ENCODE data around the gene PATL2.
"Not testable (repeated sequence)": the region's sequence is repeated elsewhere in the genome, so short reads cannot be mapped to it uniquely, and the experiment has no call there.

PATL2 gene

GRCh38 chr15:44711096-44711742 lies at the start of gene PATL2, which contains the start of gene B2M:
TSS of gene PATL2 (minus strand) at chr15:44711323. CDS start at chr15:44676490, 34,833 bp downstream.
TSS of gene B2M (plus strand) at chr15:44711517. CDS start at chr15:44711547, 30 bp downstream.
- peak; percentile 98 to 99 for DNase-seq

DNA sequence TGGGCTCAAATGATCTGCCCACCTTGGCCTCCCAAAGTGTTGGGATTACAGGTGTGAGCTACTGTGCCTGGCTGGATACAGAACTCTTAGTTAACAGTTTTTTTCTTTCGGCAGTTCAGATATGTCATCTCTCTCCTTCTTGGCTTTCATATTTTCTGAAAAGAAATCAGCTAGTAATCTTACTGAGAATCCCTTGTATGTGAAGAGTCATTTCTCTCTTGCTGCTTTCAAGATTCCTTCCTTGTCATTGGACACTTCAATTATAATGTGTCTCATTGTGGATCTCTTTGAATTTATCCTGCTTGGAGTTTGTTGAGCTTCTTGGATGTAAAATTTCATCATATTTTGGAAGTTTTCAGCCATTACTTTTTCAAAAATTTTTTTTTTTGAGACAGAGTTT lies 42.2 kb upstream of the PATL2 start:
- no peak for DNase-seq

- DNase-seq, result not testable (repeated sequence)
Observed at GRCh38 chr15:44743454-44743853, 32.3 kb upstream of the PATL2 start.

- not testable (repeated sequence) for DNase-seq
Observed at GRCh38 chr15:44739222-44739847, 28.2 kb upstream of the PATL2 start.

- DNase-seq, result peak in 1 of 2 donors; percentile 78
Observed at GRCh38 chr15:44738340-44738984, 27.3 kb upstream of the PATL2 start.

- DNase-seq, result peak in 1 of 2 donors; percentile 75
Observed at GRCh38 chr15:44736181-44736765, 25.1 kb upstream of the PATL2 start, which contains the start of gene TRIM69. TSS of gene TRIM69 (plus strand) at chr15:44736528. CDS start at chr15:44736705, 177 bp downstream.

DNA sequence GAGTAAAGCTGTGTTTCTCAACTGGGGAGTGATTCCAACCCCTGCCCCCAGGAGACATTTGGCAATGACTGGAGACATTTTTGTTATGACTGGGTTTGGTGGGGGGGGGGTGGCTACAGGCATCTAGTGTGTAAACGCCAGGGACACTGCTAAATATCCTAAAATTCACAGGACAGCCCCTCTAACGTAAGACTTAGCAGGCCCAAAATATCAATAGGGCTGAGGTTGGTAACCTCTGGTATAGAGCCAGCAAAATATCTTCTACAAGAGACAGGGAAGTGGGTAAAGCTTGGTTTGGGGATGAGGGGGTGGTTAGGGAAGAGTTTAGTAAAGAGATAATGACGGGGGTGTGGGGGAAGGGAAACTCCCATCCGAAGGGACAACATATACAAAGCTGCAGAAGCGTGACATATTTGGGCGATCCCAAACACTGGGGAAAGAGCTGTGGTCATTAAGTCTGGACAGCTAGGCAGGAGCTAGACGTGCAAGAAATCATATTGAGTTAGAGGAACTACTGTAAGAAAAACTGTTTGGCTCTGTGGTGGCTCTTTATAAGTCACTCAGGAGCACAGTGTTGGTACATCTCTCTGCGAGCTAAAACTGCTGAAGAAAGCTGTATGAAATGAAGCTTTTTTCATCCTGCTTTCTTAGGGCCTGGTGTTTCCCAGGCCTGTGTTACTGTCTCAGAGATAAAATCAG lies 24.5 kb upstream of the PATL2 start:
- peak; percentile 51 to 57 for DNase-seq

DNA sequence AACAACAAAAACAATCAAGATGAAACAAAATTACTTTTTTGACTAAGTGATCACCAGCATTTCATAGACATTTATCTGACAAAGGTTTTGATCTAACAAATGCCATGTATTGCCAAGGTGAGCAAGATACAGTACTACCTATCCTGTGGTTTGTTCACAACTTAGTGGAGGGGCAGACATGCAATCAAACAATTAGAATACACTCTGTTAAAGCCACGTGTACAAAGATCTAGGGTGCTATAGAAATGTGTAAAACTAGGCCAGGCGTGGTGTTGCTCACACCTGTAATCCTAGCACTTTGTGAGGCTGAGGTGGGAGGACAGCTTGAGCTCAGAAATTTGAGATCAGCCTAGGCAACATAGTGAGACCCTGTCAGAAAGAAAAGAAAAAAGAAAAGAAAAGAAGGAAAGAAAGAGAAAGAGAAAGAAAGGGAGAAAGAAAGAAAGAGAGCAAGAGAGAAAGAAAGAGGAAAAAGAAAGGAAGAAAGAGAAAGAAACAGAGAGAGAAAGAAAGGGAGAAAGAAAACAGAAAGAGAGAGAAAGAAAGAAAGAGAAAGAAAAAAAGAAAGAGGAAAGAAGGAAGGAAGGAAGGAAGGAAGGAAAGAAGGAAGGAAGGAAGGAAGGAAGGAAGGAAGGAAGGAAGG lies 23.8 kb upstream of the PATL2 start:
- peak in 1 of 2 donors; percentile 34 for DNase-seq

- DNase-seq, result peak in 1 of 2 donors; percentile 47
Observed at GRCh38 chr15:44729408-44730127, 18.4 kb upstream of the PATL2 start.

DNA sequence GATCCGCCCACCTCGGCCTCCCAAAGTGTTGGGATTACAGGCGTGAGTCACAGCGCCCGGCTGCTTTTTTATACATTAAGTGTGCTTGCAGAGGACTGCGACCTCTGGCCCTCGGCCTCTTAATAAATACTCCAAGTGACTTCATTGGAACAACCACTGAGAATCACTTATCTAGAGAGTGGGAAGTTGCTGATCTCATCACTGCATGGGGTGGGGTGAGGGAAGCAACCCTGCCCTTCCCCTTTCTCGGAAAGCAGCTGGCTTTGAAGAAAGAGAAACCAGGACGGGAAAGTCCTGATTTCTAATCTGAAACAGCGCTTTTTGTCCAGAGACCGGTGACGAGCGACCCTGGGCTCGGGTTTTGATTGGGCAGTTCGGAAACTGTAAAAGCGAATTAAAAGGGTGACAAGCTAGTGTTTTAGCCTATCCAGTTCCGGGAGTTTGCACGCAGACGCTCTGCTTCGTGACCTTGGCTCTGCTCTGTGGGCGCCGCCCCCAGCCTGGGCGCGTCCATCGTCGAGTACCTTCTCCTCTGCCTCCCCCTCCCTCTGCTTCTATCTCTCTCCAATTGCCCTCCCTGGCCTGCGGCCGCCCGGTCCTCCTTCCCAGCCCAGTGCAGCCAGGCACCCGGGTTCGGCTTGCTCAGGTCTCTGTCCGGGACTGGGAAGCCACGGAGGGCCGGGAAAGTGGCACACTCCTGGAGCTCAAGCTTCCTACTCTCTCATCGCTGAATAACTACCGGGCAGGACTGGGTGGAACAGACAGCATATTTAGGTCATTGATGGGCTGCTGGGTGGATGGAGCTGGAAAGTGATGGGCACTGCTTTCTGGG lies 17.7 kb upstream of the PATL2 start:
- peak; percentile 99 for DNase-seq

DNA sequence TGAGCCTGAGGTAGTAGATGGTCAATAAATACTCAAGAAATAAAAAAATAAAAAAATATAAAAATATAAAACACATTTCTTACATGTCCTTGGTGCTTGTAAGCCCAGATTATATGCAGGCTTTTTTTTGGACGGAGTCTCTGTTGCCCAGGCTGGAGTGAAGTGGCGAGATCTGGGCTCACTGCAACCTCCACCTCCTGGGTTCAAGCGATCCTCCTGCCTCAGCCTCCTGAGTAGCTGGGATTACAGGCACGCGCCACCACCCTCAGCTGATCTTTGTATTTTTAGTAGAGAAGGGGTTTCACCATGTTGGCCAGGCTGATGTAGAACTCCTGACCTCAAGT lies 17.1 kb upstream of the PATL2 start:
- DNase-seq, result not testable (repeated sequence)

DNA sequence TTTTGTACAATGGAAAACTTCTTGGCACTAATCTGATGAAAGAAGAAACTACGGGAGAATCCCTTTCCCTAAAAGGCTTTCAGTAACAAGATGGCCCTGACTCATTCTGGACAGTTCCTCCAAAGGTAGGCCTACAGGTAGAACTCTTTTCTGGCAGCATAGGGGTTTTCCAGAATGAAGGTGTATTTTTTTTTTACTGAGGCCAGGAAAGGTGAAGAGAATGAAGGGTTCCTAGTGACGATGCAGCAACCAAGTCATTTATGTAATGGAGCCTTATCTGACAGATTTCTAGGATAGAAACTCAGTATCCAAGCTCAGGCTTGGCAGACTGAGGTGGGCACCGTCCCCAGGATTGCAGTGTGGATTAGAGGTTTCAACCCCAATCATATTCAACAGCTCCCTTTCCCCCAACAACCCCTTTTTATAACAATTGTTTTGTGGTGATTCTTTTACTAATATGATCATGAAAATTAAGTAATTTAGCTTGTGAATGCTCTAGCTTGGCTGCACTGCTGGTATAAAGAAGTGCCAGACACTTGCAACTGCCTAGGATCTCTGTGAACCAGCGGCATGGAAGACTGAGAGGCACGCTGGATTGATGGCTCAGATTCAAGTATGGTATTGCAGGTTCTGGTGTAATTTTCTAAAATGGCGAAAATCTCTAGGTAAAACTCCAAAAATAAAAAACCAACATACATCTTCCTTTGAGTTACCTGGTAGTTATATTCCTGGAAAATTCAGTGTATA lies 16.5 kb upstream of the PATL2 start:
- DNase-seq, result peak in 1 of 2 donors; percentile 75

DNA sequence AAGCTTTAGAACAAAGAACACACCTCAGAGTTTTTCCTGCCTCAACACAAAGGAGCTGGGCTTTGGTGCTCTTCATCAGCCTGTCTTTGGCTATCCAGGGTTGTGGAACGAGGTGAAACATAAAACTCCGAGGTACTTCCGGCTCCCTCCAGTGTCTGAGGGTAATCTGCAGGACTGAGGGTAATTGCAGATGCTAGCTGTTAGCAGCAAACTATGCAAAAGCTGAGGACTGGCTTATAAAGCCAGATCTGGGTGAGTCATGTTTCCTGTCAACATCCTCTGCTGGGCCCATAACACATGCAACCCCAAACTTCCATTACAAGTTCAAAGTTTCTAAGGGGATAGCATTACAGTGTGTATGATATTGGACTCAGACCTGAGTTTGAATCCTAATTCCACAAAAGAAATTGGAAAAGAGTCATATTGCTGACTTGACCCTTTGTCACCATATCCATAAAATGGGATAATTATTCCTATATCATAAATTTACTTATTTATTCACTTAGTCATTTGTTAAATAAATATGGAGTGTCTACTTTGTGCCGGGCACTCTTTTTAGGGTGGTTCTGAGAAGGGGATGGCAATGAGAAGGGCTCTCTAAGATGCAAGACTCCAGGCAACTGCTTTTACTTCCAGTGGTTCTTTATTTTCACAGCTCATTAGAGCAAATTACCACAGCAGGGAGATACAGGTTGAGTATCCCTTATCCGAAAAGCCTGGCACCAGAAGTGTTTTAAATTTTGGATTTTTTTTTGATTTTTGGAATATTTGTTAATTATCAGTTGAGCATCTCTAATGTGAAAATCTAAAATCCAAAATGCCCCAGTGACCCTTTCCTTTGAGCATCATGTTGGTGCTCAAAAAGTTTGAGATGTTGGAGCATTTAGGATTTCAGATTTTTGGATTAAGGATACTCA lies 15.7 kb upstream of the PATL2 start:
- DNase-seq, result peak; percentile 89 to 93

DNA sequence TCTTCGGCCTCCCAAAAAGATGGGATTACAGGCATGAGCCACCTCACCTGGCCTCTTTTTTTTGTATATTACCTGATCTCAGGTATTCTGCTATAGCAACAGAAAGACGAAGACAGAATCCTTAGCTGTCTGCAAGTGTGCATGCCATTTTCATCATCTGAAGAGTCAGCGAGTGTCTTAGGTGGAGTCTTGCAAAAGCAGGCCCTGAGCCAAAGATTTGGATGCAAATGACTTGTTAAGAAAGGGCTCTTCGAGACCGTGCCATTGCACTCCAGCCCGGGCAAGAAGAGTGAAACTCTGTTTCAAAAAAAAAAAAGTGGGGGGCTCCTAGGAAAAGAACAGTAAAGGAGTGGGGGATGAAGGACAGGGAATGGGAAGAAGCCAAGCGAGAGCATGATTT lies 15.0 kb upstream of the PATL2 start:
- DNase-seq, result peak in 1 of 2 donors; percentile 35

DNA sequence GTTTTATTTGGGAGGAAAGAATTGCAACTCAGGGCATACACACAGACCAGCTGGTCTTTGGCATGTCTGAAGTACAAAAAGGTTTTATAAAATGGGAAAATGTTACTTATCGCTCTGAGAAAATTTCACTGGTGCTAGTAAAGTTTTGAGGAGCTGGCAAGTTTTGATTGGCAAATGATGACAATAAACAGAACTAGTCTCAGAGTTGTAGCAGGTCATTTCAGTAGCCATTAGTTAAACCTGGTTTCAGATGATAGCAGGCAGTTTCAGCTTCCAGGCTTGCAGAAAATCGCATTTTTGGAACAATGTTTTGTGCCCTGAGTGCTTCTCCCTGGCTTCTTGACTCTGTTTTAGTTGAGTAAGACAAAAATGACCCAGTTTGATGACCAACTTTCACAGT lies 10.9 kb upstream of the PATL2 start:
- DNase-seq, result peak in 1 of 2 donors; percentile 38

DNA sequence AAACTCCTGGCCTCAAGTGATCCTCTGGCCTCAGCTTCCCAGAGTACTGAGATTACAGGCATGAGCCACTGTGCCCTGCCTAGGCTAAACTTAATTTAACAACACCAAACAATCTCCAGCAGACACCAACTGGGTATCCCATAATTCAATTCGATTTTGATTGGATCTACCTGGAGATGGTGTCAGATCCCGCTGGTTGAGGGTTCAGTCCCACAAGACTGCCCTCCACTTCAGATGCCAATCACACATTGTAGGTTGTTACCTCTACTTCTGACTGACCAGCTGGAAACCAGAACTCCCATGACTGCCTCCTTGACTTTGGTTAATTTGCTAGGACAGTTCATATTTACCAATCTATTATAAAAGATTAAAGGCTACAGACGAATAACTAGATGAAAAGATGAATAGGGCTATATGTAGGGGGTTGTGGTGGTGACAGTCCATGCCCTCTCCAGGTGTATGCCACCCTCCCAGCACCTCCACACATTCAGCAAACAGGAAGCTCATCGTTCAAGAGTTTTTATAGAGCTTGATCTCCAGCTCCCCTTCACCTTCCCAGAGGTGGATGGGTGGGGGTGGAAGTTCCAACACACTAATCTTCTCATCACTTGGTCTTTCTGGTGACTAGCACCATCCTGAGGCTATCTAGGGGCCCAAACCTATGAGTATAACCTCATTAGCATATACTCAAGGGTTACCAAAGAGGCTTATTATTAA lies 9.5 kb upstream of the PATL2 start:
- peak; percentile 38 to 70 for DNase-seq

DNA sequence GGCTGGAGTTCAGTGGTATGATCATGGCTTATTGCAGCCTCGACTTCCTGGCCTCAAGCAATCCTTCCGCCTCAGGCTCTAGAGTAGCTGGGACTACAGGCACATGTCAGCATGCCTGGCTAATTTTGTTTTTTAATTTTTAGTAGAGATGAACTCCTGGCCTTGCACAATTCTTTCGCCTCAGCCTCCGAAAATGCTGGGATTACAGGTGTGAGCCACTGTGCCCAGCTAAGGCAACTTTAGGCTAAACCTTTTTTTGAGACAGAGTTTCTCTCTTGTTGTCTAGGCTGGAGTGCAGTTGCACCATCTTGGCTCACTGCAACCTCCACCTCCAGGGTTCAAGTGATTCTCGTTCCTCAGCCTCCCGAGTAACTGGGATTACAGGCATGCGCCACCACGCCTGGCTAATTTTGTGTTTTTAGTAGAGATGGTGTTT lies 8.9 kb upstream of the PATL2 start:
- DNase-seq, result peak in 1 of 2 donors; percentile 37
